Lung (tissue), 12 donors: ENCODE measurements around the gene CD276. TPM values are rescaled to one million over a fixed set of nuclear protein-coding genes. Genes with fewer than 3 reads are reported as not detected.

Source experiments
- ATAC-seq: fragments of 200-7000 bp; cut with Tn5 transposase; one replicate; pipeline ENCODE4 v1.9.1; 2020; ENCODE audit warnings: moderate number of reproducible peaks; ENCODE audit not compliant: insufficient read depth, low FRiP score
- DNase-seq, 3 donors: peaks; one replicate each; pipeline ENCODE4 v3.0.0-alpha.2; 2013 to 2017
- H3K27ac ChIP-seq, 2 donors: one replicate each; pipeline ENCODE4 v1.5.1; 2013; ENCODE audit warnings: mild to moderate bottlenecking in 2 of 2, moderate library complexity in 2 of 2, control low read depth in 1 of 2, inconsistent platforms in 1 of 2, low read depth in 1 of 2, low read length in 1 of 2
- H3K27me3 ChIP-seq, 3 donors: one replicate each; pipeline ENCODE4 v1.5.1; 2013; ENCODE audit warnings: low read length in 2 of 3; ENCODE audit not compliant: control insufficient read depth in 3 of 3, insufficient read depth in 3 of 3
- H3K36me3 ChIP-seq, 4 donors: one replicate each; pipeline ENCODE4 v1.5.1; 2013; ENCODE audit warnings: low read length in 4 of 4, mild to moderate bottlenecking in 1 of 4, moderate library complexity in 1 of 4; ENCODE audit not compliant: control insufficient read depth in 4 of 4, insufficient read depth in 4 of 4
- H3K4me1 ChIP-seq, 5 donors: one replicate each; pipeline ENCODE4 v1.5.1; 2013; ENCODE audit warnings: low read length in 5 of 5, mild to moderate bottlenecking in 2 of 5, moderate library complexity in 1 of 5; ENCODE audit not compliant: control insufficient read depth in 5 of 5, insufficient read depth in 5 of 5
- H3K4me3 ChIP-seq: one replicate; pipeline ENCODE4 v1.5.1; 2013; ENCODE audit warnings: mild to moderate bottlenecking, control low read depth, moderate library complexity
- H3K9ac ChIP-seq, 2 donors: one replicate each; pipeline ENCODE4 v1.5.1; 2013; ENCODE audit warnings: low read length in 2 of 2, control low read depth in 1 of 2; ENCODE audit not compliant: insufficient read depth in 1 of 2
- H3K9me3 ChIP-seq, 4 donors: one replicate each; pipeline ENCODE4 v1.5.1; 2013; ENCODE audit warnings: low read length in 3 of 4, mild to moderate bottlenecking in 1 of 4, moderate library complexity in 1 of 4; ENCODE audit not compliant: control insufficient read depth in 4 of 4, insufficient read depth in 3 of 4
- CTCF ChIP-seq: IDR thresholded peaks from 2 replicates; pipeline ENCODE4 v1.5.1; 2012; ENCODE audit warnings: mild to moderate bottlenecking; ENCODE audit errors: control extremely low read depth, extremely low read depth
- WGBS, 2 donors: extraction: QIAGEN DNeasy Blood & Tissue Kit; methylation state at CpG; one replicate each; pipeline ENCODE4 v1.1.7; 2013; 5-methylcytosine and 5-hydroxymethylcytosine counted together
- polyA plus RNA-seq, 2 donors: library from polyadenylated mRNA; stranded (reverse); fragments of 200-250 nt; gene quantifications; one replicate each; pipeline ENCODE4 v1.2.1, GENCODE V29; 2013
- total RNA-seq, 2 donors: library from RNA; depleted of rRNA in 1 of 2; stranded (reverse); fragments of >200 nt in 1 of 2; gene quantifications; one replicate each; pipeline ENCODE4 v1.2.1, GENCODE V29; 2014 to 2021
- donor health status: control.
- donor health status: control.
- donor health status: Bipolar disorder and iron deficiency.
- donor health status: healthy.
- donor health status: DM: yes; HTN: yes; CAD: no.

CD276 gene
- total and polyA plus RNA-seq, 4 donors, result 33.8 to 71.1 (median 37.1) TPM

DNA sequence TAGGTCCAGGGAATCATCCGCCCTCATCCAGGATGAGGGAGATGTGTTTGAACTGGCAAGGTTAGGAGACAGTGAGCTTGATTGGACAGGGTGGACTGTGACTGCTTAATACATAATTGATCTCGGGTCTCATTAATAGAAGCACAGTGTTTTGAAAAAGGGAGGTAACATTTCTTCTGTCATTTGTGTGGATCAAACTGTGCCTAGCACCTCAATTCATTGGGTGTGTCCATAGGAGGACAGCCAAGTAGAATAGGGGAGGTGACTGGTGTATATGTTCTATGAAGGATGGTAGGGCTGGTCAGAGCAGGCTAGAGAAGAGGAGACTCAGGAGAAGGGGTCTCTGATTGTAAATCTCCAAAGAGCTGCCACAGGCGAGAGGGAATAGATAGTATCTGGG lies 71.8 kb downstream of the CD276 start:
- H3K36me3 ChIP-seq, result no peaks in the 10 kb centered on the region
- 83 to 87% methylated on average over 3 of the region's 3 CpGs for WGBS, 2 donors
- no peak for ATAC-seq
- H3K27me3 ChIP-seq, result peaks cover 0 to 5% (median 4%) of the 10 kb centered on the region in 3 donors
- peaks cover 0 to 30% (median 7%) of the 10 kb centered on the region in 5 donors for H3K4me1 ChIP-seq
- no peak for DNase-seq
- no peak for TF ChIP-seq CTCF
- no peaks in the 10 kb centered on the region for H3K9me3 ChIP-seq
- no peak overlapping the region for H3K27ac ChIP-seq
- H3K9ac ChIP-seq, result no peak overlapping the region
- no peak overlapping the region for H3K4me3 ChIP-seq

GRCh38 chr15:73756390-73756789 lies 72.2 kb downstream of the CD276 start:
- H3K36me3 ChIP-seq, result no peaks in the 10 kb centered on the region
- peaks cover 0 to 28% (median 6%) of the 10 kb centered on the region in 5 donors for H3K4me1 ChIP-seq
- H3K9ac ChIP-seq, result no peak overlapping the region
- H3K9me3 ChIP-seq, result no peaks in the 10 kb centered on the region
- no peak overlapping the region for H3K27ac ChIP-seq
- H3K4me3 ChIP-seq, result no peak overlapping the region
- WGBS, 2 donors, result 70 to 90% methylated on average over 2 of the region's 2 CpGs
- no peak for TF ChIP-seq CTCF
- ATAC-seq, result no peak
- peaks cover 0 to 5% (median 2%) of the 10 kb centered on the region in 3 donors for H3K27me3 ChIP-seq
- no peak for DNase-seq

GRCh38 chr15:73756947-73757513 lies 72.8 kb downstream of the CD276 start:
- Histone ChIP-seq H3K27ac (no peak overlapping the region), H3K9ac (no peak overlapping the region), H3K36me3 (no peaks in the 10 kb centered on the region), H3K4me3 (no peak overlapping the region), H3K4me1 (peaks cover 0 to 27% (median 6%) of the 10 kb centered on the region in 5 donors), H3K27me3 (peaks cover 0 to 5% (median 0%) of the 10 kb centered on the region in 3 donors), H3K9me3 (no peaks in the 10 kb centered on the region)
- 55 to 73% methylated on average over 3 of the region's 3 CpGs for WGBS, 2 donors
- ATAC-seq (no peak), DNase-seq (no peak)
- TF ChIP-seq CTCF, result no peak

DNA sequence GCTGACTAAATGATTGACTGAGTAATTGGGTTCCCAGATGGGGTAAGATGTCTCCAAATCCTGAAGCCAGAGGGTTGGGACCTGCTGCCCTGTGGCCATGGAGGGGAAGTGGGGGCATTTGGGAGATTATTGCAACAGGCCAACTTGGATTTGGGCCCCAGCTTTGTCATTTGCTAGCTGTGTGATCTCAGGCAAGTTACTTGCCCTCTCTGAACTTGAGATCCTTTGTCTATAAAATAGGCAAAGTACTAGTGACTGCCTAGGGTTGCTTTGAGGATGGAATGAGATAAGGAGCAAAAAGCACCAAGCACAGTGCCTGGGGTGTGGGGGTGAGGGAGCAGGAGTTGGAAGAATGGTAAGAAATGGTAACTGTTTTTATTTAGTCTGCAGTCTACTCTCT lies 73.4 kb downstream of the CD276 start:
- H3K27ac ChIP-seq, result no peak overlapping the region
- no peak overlapping the region for H3K4me3 ChIP-seq
- H3K9me3 ChIP-seq, result no peaks in the 10 kb centered on the region
- no peak for ATAC-seq
- TF ChIP-seq CTCF, result no peak
- DNase-seq, result no peak
- no peaks in the 10 kb centered on the region for H3K36me3 ChIP-seq
- H3K9ac ChIP-seq, result no peak overlapping the region
- peaks cover 0 to 33% (median 6%) of the 10 kb centered on the region in 5 donors for H3K4me1 ChIP-seq
- H3K27me3 ChIP-seq, result peaks cover 0 to 5% (median 0%) of the 10 kb centered on the region in 3 donors
